MG63 (cell line): ENCODE results near the gene SHROOM3. TPM values are rescaled to one million over a fixed set of nuclear protein-coding genes. Genes with fewer than 3 reads are reported as not detected.
"Not testable (repeated sequence)": the region's sequence is repeated elsewhere in the genome, so short reads cannot be mapped to it uniquely, and the experiment has no call there.

ENCODE experiments used
- DNase-seq: peaks from one replicate; pipeline ENCODE4 v3.0.0-alpha.2; 2020
- H3K27me3 ChIP-seq: fragments of 250-450 bp; sonication (Bioruptor Pico); 2 replicates; pipeline ENCODE4 v1.5.1; 2020; ENCODE audit warnings: mild to moderate bottlenecking, moderate library complexity
- H3K36me3 ChIP-seq: fragments of 250-450 bp; sonication (Bioruptor Pico); 2 replicates; pipeline ENCODE4 v1.5.1; 2020; ENCODE audit warnings: mild to moderate bottlenecking, moderate library complexity
- H3K4me3 ChIP-seq: fragments of 250-450 bp; sonication (Bioruptor Pico); 2 replicates; pipeline ENCODE4 v1.5.1; 2020; ENCODE audit warnings: mild to moderate bottlenecking, moderate library complexity
- H3K9me3 ChIP-seq: fragments of 250-450 bp; sonication (Bioruptor Pico); 2 replicates; pipeline ENCODE4 v1.5.1; 2020; ENCODE audit warnings: mild to moderate bottlenecking, moderate library complexity
- total RNA-seq: library from RNA; depleted of rRNA; stranded (reverse); fragments of >200 nt; shearing (Covaris generic); gene quantifications from 2 replicates; pipeline ENCODE4 v1.2.3, GENCODE V29; 2014; ENCODE audit warnings: low replicate concordance

SHROOM3 gene
- total RNA-seq, 1 experiment from 2014 or later: 10.0 TPM

- Histone ChIP-seq H3K9me3 (no peaks in the 10 kb centered on the region), H3K27me3 (no peaks in the 10 kb centered on the region), H3K36me3 (no peaks in the 10 kb centered on the region), H3K4me3 (no peak overlapping the region)
- DNase-seq: no peak
Observed at GRCh38 chr4:76588274-76588673, 153.2 kb downstream of the SHROOM3 start.

- no peak overlapping the region for H3K4me3 ChIP-seq
- H3K36me3 ChIP-seq: no peaks in the 10 kb centered on the region
- DNase-seq: peak; percentile 35
- no peaks in the 10 kb centered on the region for H3K27me3 ChIP-seq
- H3K9me3 ChIP-seq: no peaks in the 10 kb centered on the region
Observed at GRCh38 chr4:76589402-76589801, 154.4 kb downstream of the SHROOM3 start.

- H3K27me3 ChIP-seq: no peaks in the 10 kb centered on the region
Observed at GRCh38 chr4:76589872-76590797, 155.1 kb downstream of the SHROOM3 start.

GRCh38 chr4:76590798-76591281, 155.8 kb downstream of the SHROOM3 start:
- Histone ChIP-seq H3K4me3 (no peak overlapping the region), H3K27me3 (no peaks in the 10 kb centered on the region), H3K36me3 (no peaks in the 10 kb centered on the region), H3K9me3 (no peaks in the 10 kb centered on the region)
- DNase-seq: no peak

More at GRCh38 chr4:76589872-76590797, 155.1 kb downstream of the SHROOM3 start:
- Histone ChIP-seq H3K9me3 (no peaks in the 10 kb centered on the region), H3K36me3 (no peaks in the 10 kb centered on the region), H3K4me3 (no peak overlapping the region)
- peak; percentile 79 for DNase-seq

- H3K9me3 ChIP-seq: no peaks in the 10 kb centered on the region
- H3K27me3 ChIP-seq: no peaks in the 10 kb centered on the region
- DNase-seq: no peak
- H3K36me3 ChIP-seq: no peaks in the 10 kb centered on the region
- no peak overlapping the region for H3K4me3 ChIP-seq
Observed at GRCh38 chr4:76591992-76592391, 157.0 kb downstream of the SHROOM3 start.

- Histone ChIP-seq H3K36me3 (no peaks in the 10 kb centered on the region), H3K27me3 (no peaks in the 10 kb centered on the region), H3K9me3 (no peaks in the 10 kb centered on the region), H3K4me3 (no peak overlapping the region)
- no peak for DNase-seq
Observed at GRCh38 chr4:76592460-76592859, 157.4 kb downstream of the SHROOM3 start.

- Histone ChIP-seq H3K36me3 (no peaks in the 10 kb centered on the region), H3K27me3 (no peaks in the 10 kb centered on the region), H3K4me3 (no peak overlapping the region), H3K9me3 (no peaks in the 10 kb centered on the region)
- DNase-seq: no peak
Observed at GRCh38 chr4:76594173-76594572, 159.1 kb downstream of the SHROOM3 start.

- Histone ChIP-seq H3K27me3 (no peaks in the 10 kb centered on the region), H3K36me3 (no peaks in the 10 kb centered on the region), H3K9me3 (no peaks in the 10 kb centered on the region), H3K4me3 (no peak overlapping the region)
- no peak for DNase-seq
Observed at GRCh38 chr4:76595435-76595834, 160.4 kb downstream of the SHROOM3 start.

GRCh38 chr4:76596713-76597112, 161.7 kb downstream of the SHROOM3 start:
- DNase-seq: no peak
- Histone ChIP-seq H3K4me3 (no peak overlapping the region), H3K36me3 (no peaks in the 10 kb centered on the region), H3K27me3 (no peaks in the 10 kb centered on the region), H3K9me3 (no peaks in the 10 kb centered on the region)

GRCh38 chr4:76597423-76597979, 162.5 kb downstream of the SHROOM3 start:
- DNase-seq: no peak
- no peaks in the 10 kb centered on the region for H3K36me3 ChIP-seq

GRCh38 chr4:76600447-76600846, 165.4 kb downstream of the SHROOM3 start:
- no peaks in the 10 kb centered on the region for H3K27me3 ChIP-seq
- H3K9me3 ChIP-seq: no peaks in the 10 kb centered on the region
- H3K4me3 ChIP-seq: no peak overlapping the region
- no peaks in the 10 kb centered on the region for H3K36me3 ChIP-seq
- DNase-seq: no peak

More at GRCh38 chr4:76597423-76597979, 162.5 kb downstream of the SHROOM3 start:
- no peaks in the 10 kb centered on the region for H3K27me3 ChIP-seq
- H3K4me3 ChIP-seq: no peak overlapping the region
- H3K9me3 ChIP-seq: no peaks in the 10 kb centered on the region

GRCh38 chr4:76601791-76602190, 166.8 kb downstream of the SHROOM3 start:
- no peak for DNase-seq
- no peaks in the 10 kb centered on the region for H3K36me3 ChIP-seq
- H3K4me3 ChIP-seq: no peak overlapping the region

GRCh38 chr4:76605099-76605563, 170.1 kb downstream of the SHROOM3 start:
- Histone ChIP-seq H3K4me3 (no peak overlapping the region), H3K27me3 (no peaks in the 10 kb centered on the region), H3K9me3 (no peaks in the 10 kb centered on the region), H3K36me3 (no peaks in the 10 kb centered on the region)
- DNase-seq: no peak

More at GRCh38 chr4:76601791-76602190, 166.8 kb downstream of the SHROOM3 start:
- Histone ChIP-seq H3K9me3 (no peaks in the 10 kb centered on the region), H3K27me3 (no peaks in the 10 kb centered on the region)

- Histone ChIP-seq H3K9me3 (no peaks in the 10 kb centered on the region), H3K27me3 (no peaks in the 10 kb centered on the region)
- no peak for DNase-seq
Observed at GRCh38 chr4:76606645-76607265, 171.7 kb downstream of the SHROOM3 start.

GRCh38 chr4:76607266-76607799, 172.3 kb downstream of the SHROOM3 start:
- DNase-seq: no peak
- Histone ChIP-seq H3K36me3 (no peaks in the 10 kb centered on the region), H3K9me3 (no peaks in the 10 kb centered on the region), H3K4me3 (no peak overlapping the region), H3K27me3 (no peaks in the 10 kb centered on the region)

More at GRCh38 chr4:76606645-76607265, 171.7 kb downstream of the SHROOM3 start:
- Histone ChIP-seq H3K4me3 (no peak overlapping the region), H3K36me3 (no peaks in the 10 kb centered on the region)

- H3K4me3 ChIP-seq: no peak overlapping the region
- DNase-seq: no peak
- H3K9me3 ChIP-seq: no peaks in the 10 kb centered on the region
- no peaks in the 10 kb centered on the region for H3K36me3 ChIP-seq
- H3K27me3 ChIP-seq: no peaks in the 10 kb centered on the region
Observed at GRCh38 chr4:76607846-76608245, 172.8 kb downstream of the SHROOM3 start.

GRCh38 chr4:76608549-76608948, 173.5 kb downstream of the SHROOM3 start:
- H3K27me3 ChIP-seq, DNase-seq, H3K4me3 ChIP-seq, H3K36me3 ChIP-seq, H3K9me3 ChIP-seq: not testable (repeated sequence)
